ENCODE data around the gene IMMP2L. TPM values are rescaled to one million over a fixed set of nuclear protein-coding genes. Genes with fewer than 3 reads are reported as not detected.

IMMP2L gene
- polyA plus RNA-seq, 1 donor (not counting 4 experiments of a cell fraction or from before 2014, with no cell fraction given), result 14.1 TPM

DNA sequence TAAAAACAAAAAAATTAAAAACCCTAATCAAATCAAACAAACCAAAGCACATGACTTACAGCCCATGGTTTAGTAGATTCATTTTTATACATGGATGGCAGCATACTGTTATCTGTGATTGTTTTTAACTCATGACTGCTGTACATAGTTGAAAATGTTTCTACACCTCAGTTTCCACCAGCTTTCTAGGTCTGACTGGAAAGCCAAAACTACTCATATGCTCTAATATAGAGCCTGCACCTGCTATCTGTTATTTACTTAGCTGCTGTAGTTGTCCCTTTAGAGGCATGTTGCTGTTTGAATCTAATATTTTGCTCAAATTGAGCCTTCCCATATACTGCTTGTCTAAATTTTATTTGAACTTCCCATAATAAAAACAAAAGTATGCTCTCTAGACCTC, 761.3 kb downstream of the IMMP2L start:
- dilution Hi-C loops (cut with MboI; ENCODE audit: extremely low pct_ligation_motif_present, low sequenced_read_pairs), result no loop called here
- H3K27ac ChIP-seq (ENCODE audit: control insufficient read depth, insufficient read depth, low read length), result no peak overlapping the region
- H3K9me1 ChIP-seq (ENCODE audit: control insufficient read depth, extremely low read depth, insufficient read depth, low read length), result no peaks in the 10 kb centered on the region
- H3K4me3 ChIP-seq (ENCODE audit: control insufficient read depth in 2 of 3, extremely low read depth in 1 of 3, insufficient read depth in 2 of 3, low read depth in 1 of 3, low read length in 3 of 3), result no peak overlapping the region
- no peaks in the 10 kb centered on the region for H3K9me3 ChIP-seq (ENCODE audit: control insufficient read depth, low read depth, low read length)
- no peak for DNase-seq (ENCODE audit: low read depth, low spot score)
- H3K79me2 ChIP-seq (ENCODE audit: control insufficient read depth, insufficient read depth, low read length), result no peaks in the 10 kb centered on the region
- H3K4me1 ChIP-seq (ENCODE audit: control insufficient read depth, extremely low read depth, insufficient read depth, low read length), result no peaks in the 10 kb centered on the region
- no peaks in the 10 kb centered on the region for H4K20me1 ChIP-seq (ENCODE audit: control insufficient read depth, extremely low read depth, insufficient read depth, low read length)
- H2AFZ ChIP-seq (ENCODE audit: control insufficient read depth, low read length), result no peak overlapping the region
- no peaks in the 10 kb centered on the region for H3K36me3 ChIP-seq (ENCODE audit: control insufficient read depth in 2 of 2, extremely low read depth in 1 of 2, insufficient read depth in 2 of 2, low read length in 2 of 2)
- no peak for FAIRE-seq
- TF ChIP-seq, protein P1, sequence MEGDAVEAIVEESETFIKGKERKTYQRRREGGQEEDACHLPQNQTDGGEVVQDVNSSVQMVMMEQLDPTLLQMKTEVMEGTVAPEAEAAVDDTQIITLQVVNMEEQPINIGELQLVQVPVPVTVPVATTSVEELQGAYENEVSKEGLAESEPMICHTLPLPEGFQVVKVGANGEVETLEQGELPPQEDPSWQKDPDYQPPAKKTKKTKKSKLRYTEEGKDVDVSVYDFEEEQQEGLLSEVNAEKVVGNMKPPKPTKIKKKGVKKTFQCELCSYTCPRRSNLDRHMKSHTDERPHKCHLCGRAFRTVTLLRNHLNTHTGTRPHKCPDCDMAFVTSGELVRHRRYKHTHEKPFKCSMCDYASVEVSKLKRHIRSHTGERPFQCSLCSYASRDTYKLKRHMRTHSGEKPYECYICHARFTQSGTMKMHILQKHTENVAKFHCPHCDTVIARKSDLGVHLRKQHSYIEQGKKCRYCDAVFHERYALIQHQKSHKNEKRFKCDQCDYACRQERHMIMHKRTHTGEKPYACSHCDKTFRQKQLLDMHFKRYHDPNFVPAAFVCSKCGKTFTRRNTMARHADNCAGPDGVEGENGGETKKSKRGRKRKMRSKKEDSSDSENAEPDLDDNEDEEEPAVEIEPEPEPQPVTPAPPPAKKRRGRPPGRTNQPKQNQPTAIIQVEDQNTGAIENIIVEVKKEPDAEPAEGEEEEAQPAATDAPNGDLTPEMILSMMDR (optimal IDR thresholded peaks at IDR 0.05 in 1 of 3, IDR thresholded peaks at IDR 0.05 in 1 of 3, conservative IDR thresholded peaks at IDR 0.05 in 1 of 3; ENCODE audit: extremely low read depth in 1 of 3, insufficient read depth in 2 of 3, low read length in 3 of 3), result no peak
- no peak for TF ChIP-seq EZH2 (IDR thresholded peaks at IDR 0.05; ENCODE audit: low read length)
- no peak overlapping the region for H3K4me2 ChIP-seq (ENCODE audit: control insufficient read depth, extremely low read depth, insufficient read depth, low read depth, low read length)
- no peaks in the 10 kb centered on the region for H3K27me3 ChIP-seq (ENCODE audit: control insufficient read depth, extremely low read depth, insufficient read depth, low read length)
- no peak overlapping the region for H3K9ac ChIP-seq (ENCODE audit: control insufficient read depth, extremely low read depth, insufficient read depth, low read length)

DNA sequence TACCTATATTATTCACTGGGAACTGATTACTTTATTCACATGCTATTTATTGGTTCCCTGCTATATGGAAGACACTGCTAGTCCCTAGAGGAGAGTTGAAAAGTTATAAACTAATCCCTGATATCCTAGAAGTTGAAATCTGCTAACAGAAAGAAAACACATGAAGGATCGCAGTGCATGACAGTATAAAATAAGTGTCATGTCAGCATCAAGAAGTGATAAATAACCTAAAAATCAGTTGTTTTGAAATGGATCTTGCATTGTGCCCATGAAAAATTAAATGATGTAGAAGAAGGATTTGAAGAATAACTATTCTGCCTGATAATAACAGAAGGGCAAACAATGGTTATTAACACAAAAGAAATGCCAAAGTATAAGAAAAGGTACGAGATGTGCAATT, 764.6 kb downstream of the IMMP2L start:
- no peaks in the 10 kb centered on the region for H3K4me1 ChIP-seq (ENCODE audit: control insufficient read depth, extremely low read depth, insufficient read depth, low read length)
- FAIRE-seq (peak; percentile 9), DNase-seq (ENCODE audit: low read depth, low spot score) (no peak)
- dilution Hi-C loops (cut with MboI; ENCODE audit: extremely low pct_ligation_motif_present, low sequenced_read_pairs), result no loop called here
- H3K79me2 ChIP-seq (ENCODE audit: control insufficient read depth, insufficient read depth, low read length), result no peaks in the 10 kb centered on the region
- no peaks in the 10 kb centered on the region for H3K9me3 ChIP-seq (ENCODE audit: control insufficient read depth, low read depth, low read length)
- no peaks in the 10 kb centered on the region for H3K27me3 ChIP-seq (ENCODE audit: control insufficient read depth, extremely low read depth, insufficient read depth, low read length)
- no peaks in the 10 kb centered on the region for H4K20me1 ChIP-seq (ENCODE audit: control insufficient read depth, extremely low read depth, insufficient read depth, low read length)
- H3K9ac ChIP-seq (ENCODE audit: control insufficient read depth, extremely low read depth, insufficient read depth, low read length), result no peak overlapping the region
- H3K9me1 ChIP-seq (ENCODE audit: control insufficient read depth, extremely low read depth, insufficient read depth, low read length), result no peaks in the 10 kb centered on the region
- no peaks in the 10 kb centered on the region for H3K36me3 ChIP-seq (ENCODE audit: control insufficient read depth in 2 of 2, extremely low read depth in 1 of 2, insufficient read depth in 2 of 2, low read length in 2 of 2)
- no peak overlapping the region for H3K4me2 ChIP-seq (ENCODE audit: control insufficient read depth, extremely low read depth, insufficient read depth, low read depth, low read length)
- no peak overlapping the region for H3K27ac ChIP-seq (ENCODE audit: control insufficient read depth, insufficient read depth, low read length)
- TF ChIP-seq, protein P1 (optimal IDR thresholded peaks at IDR 0.05 in 1 of 3, IDR thresholded peaks at IDR 0.05 in 1 of 3, conservative IDR thresholded peaks at IDR 0.05 in 1 of 3; ENCODE audit: extremely low read depth in 1 of 3, insufficient read depth in 2 of 3, low read length in 3 of 3), result no peak
- no peak for TF ChIP-seq EZH2 (IDR thresholded peaks at IDR 0.05; ENCODE audit: low read length)
- no peak overlapping the region for H3K4me3 ChIP-seq (ENCODE audit: control insufficient read depth in 2 of 3, extremely low read depth in 1 of 3, insufficient read depth in 2 of 3, low read depth in 1 of 3, low read length in 3 of 3)
- H2AFZ ChIP-seq (ENCODE audit: control insufficient read depth, low read length), result no peak overlapping the region

Data from keratinocyte (primary cell).